SK-N-SH (cell line): ENCODE measurements around the gene LRMDA. TPM values are rescaled to one million over a fixed set of nuclear protein-coding genes. Genes with fewer than 3 reads are reported as not detected.

Experiments used
- CTCF ChIA-PET: fragments of 300-600, 350-600 bp; formaldehyde crosslinking; extraction: SDS; loops from one replicate; lab custom pipeline; 2021; lab: Yijun Ruan, JAX
- POLR2A ChIA-PET: fragments of 350-600 bp; sonication (Branson Sonifier 250); formaldehyde crosslinking; extraction: SDS; loops from one replicate; lab custom pipeline; 2020; ENCODE audit warnings: antibody characterized with exemption, inconsistent platforms; lab: Yijun Ruan, JAX
- DNase-seq: peaks from one replicate; pipeline ENCODE4 v3.0.0; 2012
- H2AFZ ChIP-seq: fragments of 200-600 bp; sonication (generic); 2 replicates; pipeline ENCODE4 v1.8.1; 2016; ENCODE audit warnings: antibody characterized with exemption, mild to moderate bottlenecking, low read depth
- H3F3A ChIP-seq: fragments of 200-600 bp; sonication (generic); replicated peaks from 2 replicates; pipeline ENCODE3; 2016; ENCODE audit warnings: antibody characterized with exemption, mild to moderate bottlenecking; ENCODE audit not compliant: insufficient read depth
- H3K27ac ChIP-seq, 2 experiments: fragments of 200-500 bp in 1 of 2; fragments of 200-600 bp in 1 of 2; sonication (Bioruptor generic) in 1 of 2; sonication (generic), shearing (Covaris generic) in 1 of 2; 2 replicates each; pipeline versions ENCODE4 v1.5.1 to v1.6.1; 2014 to 2016; ENCODE audit warnings: low read depth in 2 of 2, inconsistent platforms in 1 of 2, low read length in 1 of 2, mild to moderate bottlenecking in 1 of 2, mixed read lengths in 1 of 2
- H3K27me3 ChIP-seq: fragments of 200-600 bp; sonication (generic), shearing (Covaris generic); 2 replicates; pipeline ENCODE4 v1.6.1; 2016; ENCODE audit warnings: mixed run types; ENCODE audit not compliant: insufficient read depth
- H3K36me3 ChIP-seq, 2 experiments: fragments of 200-500 bp in 1 of 2; fragments of 200-600 bp in 1 of 2; sonication (Bioruptor generic) in 1 of 2; sonication (generic) in 1 of 2; replicated peaks in 1 of 2; 2 replicates each; pipeline versions ENCODE3 to v1.5.1; 2014 to 2016; ENCODE audit warnings: low read length in 1 of 2, mild to moderate bottlenecking in 1 of 2; ENCODE audit not compliant: insufficient read depth in 2 of 2, control insufficient read depth in 1 of 2
- H3K4me1 ChIP-seq, 2 experiments: fragments of 200-500 bp in 1 of 2; fragments of 200-600 bp in 1 of 2; sonication (Bioruptor generic) in 1 of 2; sonication (generic), shearing (Covaris generic) in 1 of 2; 2 replicates each; pipeline versions ENCODE4 v1.5.1 to v1.6.1; 2014 to 2016; ENCODE audit warnings: low read depth in 1 of 2, low read length in 1 of 2, mixed run types in 1 of 2; ENCODE audit not compliant: insufficient read depth in 2 of 2, control insufficient read depth in 1 of 2
- H3K4me2 ChIP-seq: fragments of 200-600 bp; sonication (generic), shearing (Covaris generic); 2 replicates; pipeline ENCODE4 v1.6.1; 2017; ENCODE audit warnings: mixed run types
- H3K4me3 ChIP-seq, 2 experiments: fragments of 200-500 bp in 1 of 2; fragments of 200-600 bp in 1 of 2; sonication (Bioruptor generic) in 1 of 2; sonication (generic), shearing (Covaris generic) in 1 of 2; 2 replicates each; pipeline versions ENCODE4 v1.5.1 to v1.8.1; 2014 to 2016; ENCODE audit warnings: low read depth in 2 of 2, inconsistent platforms in 1 of 2, low read length in 1 of 2, mild to moderate bottlenecking in 1 of 2, mixed read lengths in 1 of 2, moderate library complexity in 1 of 2
- H3K79me2 ChIP-seq: fragments of 200-600 bp; sonication (generic); 2 replicates; pipeline ENCODE4 v1.8.1; 2017; ENCODE audit warnings: mild to moderate bottlenecking; ENCODE audit not compliant: insufficient read depth
- H3K9ac ChIP-seq: fragments of 200-600 bp; sonication (generic); 2 replicates; pipeline ENCODE4 v1.6.1; 2017; ENCODE audit warnings: mixed run types
- H3K9me2 ChIP-seq: fragments of 200-600 bp; sonication (generic); 2 replicates; pipeline ENCODE4 v1.6.1; 2017; ENCODE audit warnings: mixed run types
- H3K9me3 ChIP-seq: fragments of 200-600 bp; sonication (generic); 2 replicates; pipeline ENCODE4 v1.6.1; 2017; ENCODE audit warnings: mixed run types, mild to moderate bottlenecking, moderate library complexity
- H4K20me1 ChIP-seq: fragments of 200-600 bp; sonication (generic); 2 replicates; pipeline ENCODE4 v1.6.1; 2017; ENCODE audit warnings: mild to moderate bottlenecking, mixed run types; ENCODE audit not compliant: insufficient read depth
- ELF1 ChIP-seq: IDR thresholded peaks from 2 replicates; pipeline ENCODE4 v1.4.0; 2012
- EP300 ChIP-seq, 2 experiments: IDR thresholded peaks; 2 replicates each; pipeline versions ENCODE4 v1.4.0 to v1.6.1; 2012; ENCODE audit warnings: borderline replicate concordance in 1 of 2, low read depth in 1 of 2, low read length in 1 of 2
- FOSL2 ChIP-seq: IDR thresholded peaks from 2 replicates; pipeline ENCODE4 v1.4.0; 2012; ENCODE audit warnings: low read depth, mild to moderate bottlenecking, moderate library complexity, borderline replicate concordance
- FOXJ3 ChIP-seq: sonication (generic); formaldehyde crosslinking; IDR thresholded peaks from 2 replicates; pipeline ENCODE4 v1.5.1; 2020; ENCODE audit warnings: mild to moderate bottlenecking, missing genetic modification reagents
- FOXM1 ChIP-seq: IDR thresholded peaks from 2 replicates; pipeline ENCODE4 v1.4.0; 2012; ENCODE audit warnings: low read depth, mild to moderate bottlenecking
- JUND ChIP-seq: IDR thresholded peaks from 2 replicates; pipeline ENCODE4 v1.4.0; 2012
- MXI1 ChIP-seq: IDR thresholded peaks from 2 replicates; pipeline ENCODE4 v1.6.1; 2012; ENCODE audit warnings: mild to moderate bottlenecking, low read depth, low read length, improper control_type of control experiment
- NFIC ChIP-seq: IDR thresholded peaks from 2 replicates; pipeline ENCODE4 v1.4.0; 2012; ENCODE audit warnings: borderline replicate concordance
- NRF1 ChIP-seq: IDR thresholded peaks from 2 replicates; pipeline ENCODE4 v1.6.1; 2012; ENCODE audit warnings: low read depth, mild to moderate bottlenecking, low read length
- POLR2AphosphoS5 ChIP-seq: IDR thresholded peaks from 2 replicates; pipeline ENCODE4 v1.6.1; 2012; ENCODE audit warnings: low read depth, low read length
- RCOR1 ChIP-seq: fragments of 150-350 bp; IDR thresholded peaks from 2 replicates; pipeline ENCODE4 v1.6.1; 2017; ENCODE audit warnings: antibody characterized with exemption, low read length
- RFX5 ChIP-seq: IDR thresholded peaks from 2 replicates; pipeline ENCODE4 v1.6.1; 2012; ENCODE audit warnings: mild to moderate bottlenecking, improper control_type of control experiment, low read length
- SIN3A ChIP-seq: IDR thresholded peaks from 2 replicates; pipeline ENCODE4 v1.6.1; 2012; ENCODE audit warnings: low read depth, mild to moderate bottlenecking, low read length, moderate library complexity, borderline replicate concordance
- SMC3 ChIP-seq: IDR thresholded peaks from 2 replicates; pipeline ENCODE4 v1.6.1; 2012; ENCODE audit warnings: low read depth, low read length, improper control_type of control experiment
- TAF1 ChIP-seq: IDR thresholded peaks from 2 replicates; pipeline ENCODE4 v1.6.1; 2012; ENCODE audit warnings: low read depth, mild to moderate bottlenecking, low read length, moderate library complexity, borderline replicate concordance
- TCF12 ChIP-seq: IDR thresholded peaks from 2 replicates; pipeline ENCODE4 v1.4.0; 2012
- YY1 ChIP-seq: IDR thresholded peaks from 2 replicates; pipeline ENCODE4 v1.4.0; 2012; ENCODE audit warnings: low read depth, mild to moderate bottlenecking
- WGBS: methylation state at CpG from one replicate; pipeline ENCODE4 v1.1.6; 2017; ENCODE audit warnings: low lambda C conversion rate; 5-methylcytosine and 5-hydroxymethylcytosine counted together
- polyA plus RNA-seq, 3 experiments: library from polyadenylated mRNA; depleted of rRNA; stranded (reverse); fragments of >200 nt; gene quantifications; 2 replicates each; pipeline ENCODE4 v1.2.3, GENCODE V29; 2012
- TF ChIP-seq, protein P1 (sequence below): fragments of 150-350 bp; IDR thresholded peaks from 2 replicates; pipeline ENCODE4 v1.6.1; 2016; ENCODE audit warnings: mild to moderate bottlenecking, low read depth, low read length
- TF ChIP-seq, protein P2 (sequence below): fragments of 150-350 bp; IDR thresholded peaks from 2 replicates; pipeline ENCODE4 v1.6.1; 2017; ENCODE audit warnings: antibody characterized with exemption, low read length, low read depth, borderline replicate concordance
- TF ChIP-seq, protein P3 (sequence below): IDR thresholded peaks from 2 replicates; pipeline ENCODE4; 2012
- TF ChIP-seq, protein P4 (sequence below): IDR thresholded peaks from 2 replicates; pipeline ENCODE4 v1.6.1; 2012; ENCODE audit warnings: mild to moderate bottlenecking, low read depth, low read length, moderate library complexity
- TF ChIP-seq, protein P5 (sequence below): IDR thresholded peaks from 2 replicates; pipeline ENCODE4 v1.4.0; 2012; ENCODE audit warnings: low read depth, borderline replicate concordance

The LRMDA gene
- polyA plus RNA-seq, 1 of the 3 experiments (the other 2 are of a cell fraction), result 0.95 TPM

DNA sequence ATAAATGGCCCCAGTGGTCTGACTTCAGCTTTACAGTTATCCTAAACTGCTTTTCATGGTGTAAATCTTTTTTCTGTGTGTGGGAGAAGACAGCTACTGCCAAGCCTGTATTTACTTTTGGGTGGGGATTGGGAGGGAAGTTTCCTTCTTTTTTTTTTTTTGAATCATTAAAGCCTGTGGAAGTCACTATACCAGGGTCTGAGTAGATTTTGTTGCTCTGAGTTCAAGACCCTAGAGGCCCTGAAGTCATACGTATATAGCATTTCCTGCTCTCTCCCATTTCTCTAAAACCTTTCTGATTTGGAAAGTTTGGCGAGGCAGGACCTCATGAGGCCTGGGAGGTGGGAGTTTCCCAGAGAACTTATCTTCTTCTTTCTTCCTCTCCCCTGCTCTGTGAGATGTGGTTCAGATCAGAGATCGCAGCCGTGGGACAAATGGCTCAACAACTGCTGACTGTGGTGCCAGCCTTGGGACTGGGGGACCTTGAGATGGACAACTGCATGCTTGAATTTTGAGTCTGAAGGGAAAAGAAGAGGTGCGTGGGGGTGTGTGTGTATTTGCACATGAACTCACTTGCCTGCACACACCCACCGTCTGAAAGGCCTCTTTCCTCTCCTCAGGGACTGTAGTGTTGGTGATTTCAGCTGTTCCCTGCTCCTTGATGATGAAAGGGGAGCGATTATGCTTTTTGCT lies 18.1 kb downstream of the LRMDA start:
- H3K4me3 ChIP-seq, result no peak overlapping the region
- no peaks in the 10 kb centered on the region for H3K9me3 ChIP-seq
- H4K20me1 ChIP-seq, result no peaks in the 10 kb centered on the region
- DNase-seq, result no peak
- no peaks in the 10 kb centered on the region for H3K27me3 ChIP-seq
- H3K27ac ChIP-seq, result no peak overlapping the region
- no peaks in the 10 kb centered on the region for H3F3A ChIP-seq
- ChIA-PET POLR2A (no interaction called here), CTCF (interaction anchor here (0.6 to 1.5 kb wide), 3 partner anchors 14 to 26 kb away, joined by 3 read pairs; no protein-coding TSS in a partner anchor)
- H3K9ac ChIP-seq, result no peak overlapping the region
- no peak overlapping the region for H3K4me2 ChIP-seq
- 81% methylated on average over 5 of the region's 7 CpGs for WGBS
- no peaks in the 10 kb centered on the region for H3K9me2 ChIP-seq
- H3K36me3 ChIP-seq, result no peaks in the 10 kb centered on the region
- no peaks in the 10 kb centered on the region for H3K79me2 ChIP-seq
- H3K4me1 ChIP-seq, result no peaks in the 10 kb centered on the region
- no peak overlapping the region for H2AFZ ChIP-seq
- TF ChIP-seq FOXM1 (no peak), RFX5 (no peak), MXI1 (no peak), RCOR1 (no peak), NRF1 (no peak), EP300 (IDR thresholded peaks at IDR 0.05; ENCODE audit: borderline replicate concordance in 1 of 2, low read depth in 1 of 2, low read length in 1 of 2) (no peak), FOSL2 (no peak), FOXJ3 (CRISPR knock-in tag) (no peak), TCF12 (no peak), TAF1 (no peak), SIN3A (no peak), POLR2AphosphoS5 (no peak), SMC3 (no peak)
- TF ChIP-seq, protein P1, sequence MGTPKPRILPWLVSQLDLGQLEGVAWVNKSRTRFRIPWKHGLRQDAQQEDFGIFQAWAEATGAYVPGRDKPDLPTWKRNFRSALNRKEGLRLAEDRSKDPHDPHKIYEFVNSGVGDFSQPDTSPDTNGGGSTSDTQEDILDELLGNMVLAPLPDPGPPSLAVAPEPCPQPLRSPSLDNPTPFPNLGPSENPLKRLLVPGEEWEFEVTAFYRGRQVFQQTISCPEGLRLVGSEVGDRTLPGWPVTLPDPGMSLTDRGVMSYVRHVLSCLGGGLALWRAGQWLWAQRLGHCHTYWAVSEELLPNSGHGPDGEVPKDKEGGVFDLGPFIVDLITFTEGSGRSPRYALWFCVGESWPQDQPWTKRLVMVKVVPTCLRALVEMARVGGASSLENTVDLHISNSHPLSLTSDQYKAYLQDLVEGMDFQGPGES, result no peak
- TF ChIP-seq, protein P2, sequence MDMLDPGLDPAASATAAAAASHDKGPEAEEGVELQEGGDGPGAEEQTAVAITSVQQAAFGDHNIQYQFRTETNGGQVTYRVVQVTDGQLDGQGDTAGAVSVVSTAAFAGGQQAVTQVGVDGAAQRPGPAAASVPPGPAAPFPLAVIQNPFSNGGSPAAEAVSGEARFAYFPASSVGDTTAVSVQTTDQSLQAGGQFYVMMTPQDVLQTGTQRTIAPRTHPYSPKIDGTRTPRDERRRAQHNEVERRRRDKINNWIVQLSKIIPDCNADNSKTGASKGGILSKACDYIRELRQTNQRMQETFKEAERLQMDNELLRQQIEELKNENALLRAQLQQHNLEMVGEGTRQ, result no peak

DNA sequence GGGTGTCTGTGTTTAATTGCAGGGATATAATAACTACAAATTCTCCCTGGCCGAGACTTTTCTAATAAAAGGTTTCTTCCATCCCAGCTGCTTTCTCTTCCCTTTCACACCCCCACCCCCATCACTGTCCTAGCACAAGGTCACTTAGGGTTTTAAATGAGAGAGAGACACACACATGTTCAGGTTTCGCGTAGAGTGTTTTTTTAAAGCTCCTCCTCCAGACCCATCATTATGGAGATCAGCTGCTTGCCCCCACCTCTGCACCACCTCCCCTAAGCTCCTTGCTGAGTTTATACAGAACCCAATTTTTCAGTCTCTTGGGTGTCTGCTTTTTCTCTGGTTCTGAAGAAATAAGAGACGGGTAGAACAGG lies 18.6 kb downstream of the LRMDA start:
- CTCF ChIA-PET, result interaction anchor here (1.5 to 1.7 kb wide), 2 partner anchors 19 to 43 kb away, joined by 3 read pairs; no protein-coding TSS in a partner anchor
- POLR2A ChIA-PET, result no interaction called here
- TF ChIP-seq NFIC (no peak), TCF12 (no peak), YY1 (no peak), ELF1 (no peak), TAF1 (no peak), FOXM1 (no peak), JUND (no peak)
- TF ChIP-seq, protein P3, sequence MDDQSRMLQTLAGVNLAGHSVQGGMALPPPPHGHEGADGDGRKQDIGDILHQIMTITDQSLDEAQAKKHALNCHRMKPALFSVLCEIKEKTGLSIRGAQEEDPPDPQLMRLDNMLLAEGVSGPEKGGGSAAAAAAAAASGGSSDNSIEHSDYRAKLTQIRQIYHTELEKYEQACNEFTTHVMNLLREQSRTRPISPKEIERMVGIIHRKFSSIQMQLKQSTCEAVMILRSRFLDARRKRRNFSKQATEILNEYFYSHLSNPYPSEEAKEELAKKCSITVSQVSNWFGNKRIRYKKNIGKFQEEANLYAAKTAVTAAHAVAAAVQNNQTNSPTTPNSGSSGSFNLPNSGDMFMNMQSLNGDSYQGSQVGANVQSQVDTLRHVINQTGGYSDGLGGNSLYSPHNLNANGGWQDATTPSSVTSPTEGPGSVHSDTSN, result no peak
- TF ChIP-seq, protein P4, sequence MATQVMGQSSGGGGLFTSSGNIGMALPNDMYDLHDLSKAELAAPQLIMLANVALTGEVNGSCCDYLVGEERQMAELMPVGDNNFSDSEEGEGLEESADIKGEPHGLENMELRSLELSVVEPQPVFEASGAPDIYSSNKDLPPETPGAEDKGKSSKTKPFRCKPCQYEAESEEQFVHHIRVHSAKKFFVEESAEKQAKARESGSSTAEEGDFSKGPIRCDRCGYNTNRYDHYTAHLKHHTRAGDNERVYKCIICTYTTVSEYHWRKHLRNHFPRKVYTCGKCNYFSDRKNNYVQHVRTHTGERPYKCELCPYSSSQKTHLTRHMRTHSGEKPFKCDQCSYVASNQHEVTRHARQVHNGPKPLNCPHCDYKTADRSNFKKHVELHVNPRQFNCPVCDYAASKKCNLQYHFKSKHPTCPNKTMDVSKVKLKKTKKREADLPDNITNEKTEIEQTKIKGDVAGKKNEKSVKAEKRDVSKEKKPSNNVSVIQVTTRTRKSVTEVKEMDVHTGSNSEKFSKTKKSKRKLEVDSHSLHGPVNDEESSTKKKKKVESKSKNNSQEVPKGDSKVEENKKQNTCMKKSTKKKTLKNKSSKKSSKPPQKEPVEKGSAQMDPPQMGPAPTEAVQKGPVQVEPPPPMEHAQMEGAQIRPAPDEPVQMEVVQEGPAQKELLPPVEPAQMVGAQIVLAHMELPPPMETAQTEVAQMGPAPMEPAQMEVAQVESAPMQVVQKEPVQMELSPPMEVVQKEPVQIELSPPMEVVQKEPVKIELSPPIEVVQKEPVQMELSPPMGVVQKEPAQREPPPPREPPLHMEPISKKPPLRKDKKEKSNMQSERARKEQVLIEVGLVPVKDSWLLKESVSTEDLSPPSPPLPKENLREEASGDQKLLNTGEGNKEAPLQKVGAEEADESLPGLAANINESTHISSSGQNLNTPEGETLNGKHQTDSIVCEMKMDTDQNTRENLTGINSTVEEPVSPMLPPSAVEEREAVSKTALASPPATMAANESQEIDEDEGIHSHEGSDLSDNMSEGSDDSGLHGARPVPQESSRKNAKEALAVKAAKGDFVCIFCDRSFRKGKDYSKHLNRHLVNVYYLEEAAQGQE, result no peak
- TF ChIP-seq, protein P5, sequence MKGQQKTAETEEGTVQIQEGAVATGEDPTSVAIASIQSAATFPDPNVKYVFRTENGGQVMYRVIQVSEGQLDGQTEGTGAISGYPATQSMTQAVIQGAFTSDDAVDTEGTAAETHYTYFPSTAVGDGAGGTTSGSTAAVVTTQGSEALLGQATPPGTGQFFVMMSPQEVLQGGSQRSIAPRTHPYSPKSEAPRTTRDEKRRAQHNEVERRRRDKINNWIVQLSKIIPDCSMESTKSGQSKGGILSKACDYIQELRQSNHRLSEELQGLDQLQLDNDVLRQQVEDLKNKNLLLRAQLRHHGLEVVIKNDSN, result no peak

More for the DNA sequence above, 18.6 kb downstream of the LRMDA start:
- DNase-seq, result no peak
- no peaks in the 10 kb centered on the region for H3K79me2 ChIP-seq
- no peak overlapping the region for H3K4me2 ChIP-seq
- H3K27ac ChIP-seq, result no peak overlapping the region
- H3K27me3 ChIP-seq, result no peaks in the 10 kb centered on the region
- H3K9me2 ChIP-seq, result no peaks in the 10 kb centered on the region
- H3K36me3 ChIP-seq, result no peaks in the 10 kb centered on the region
- no peak overlapping the region for H2AFZ ChIP-seq
- H3K4me3 ChIP-seq, result no peak overlapping the region
- H3K9ac ChIP-seq, result no peak overlapping the region
- H3F3A ChIP-seq, result no peaks in the 10 kb centered on the region
- no peaks in the 10 kb centered on the region for H4K20me1 ChIP-seq
- H3K4me1 ChIP-seq, result no peaks in the 10 kb centered on the region
- 70% methylated on average over 4 of the region's 4 CpGs for WGBS
- no peaks in the 10 kb centered on the region for H3K9me3 ChIP-seq
